Caco-2 (cell line): ENCODE data around the gene C22orf23. TPM values are rescaled to one million over a fixed set of nuclear protein-coding genes. Genes with fewer than 3 reads are reported as not detected.

Experiments used
- BruUV-seq: library from RNA; stranded (reverse); fragments of 400-500 nt; replicated peaks from 2 replicates; lab custom pipeline; 2021; lab: Mats Ljungman, UMichigan
- CTCF ChIA-PET: fragments of 300-600 bp; sonication (Branson Sonifier 250); formaldehyde crosslinking; loops from one replicate; lab custom pipeline; 2022; ENCODE audit warnings: antibody characterized with exemption; lab: Charles Lee
- POLR2A ChIA-PET: fragments of 300-600 bp; sonication (Branson Sonifier 250); formaldehyde crosslinking; loops from one replicate; lab custom pipeline; 2022; ENCODE audit warnings: antibody characterized with exemption; lab: Charles Lee
- DNase-seq, 2 experiments: peaks; one replicate each; pipeline versions ENCODE4 v3.0.0 to v3.0.0-alpha.2; 2020 to 2022
- H3K27me3 ChIP-seq: replicated peaks from 2 replicates; pipeline ENCODE4 v1.6.0; 2011; ENCODE audit warnings: low read length; ENCODE audit not compliant: control insufficient read depth, insufficient read depth
- H3K36me3 ChIP-seq: 2 replicates; pipeline ENCODE4 v1.5.1; 2011; ENCODE audit warnings: low read length; ENCODE audit not compliant: control insufficient read depth, insufficient read depth
- H3K4me1 ChIP-seq: fragments of 250-450 bp; sonication (Bioruptor Pico); 2 replicates; pipeline ENCODE4 v1.5.1; 2020; ENCODE audit warnings: mild to moderate bottlenecking
- H3K4me3 ChIP-seq: 2 replicates; pipeline ENCODE4 v1.5.1; 2011; ENCODE audit warnings: low read depth, mild to moderate bottlenecking, control low read depth, low read length
- H3K9me3 ChIP-seq: fragments of 250-450 bp; sonication (Bioruptor Pico); 2 replicates; pipeline ENCODE4 v1.5.1; 2020; ENCODE audit warnings: mild to moderate bottlenecking, moderate library complexity
- H3K27ac Mint-ChIP-seq: one replicate; pipeline ENCODE4 v1.8.0; 2022; ENCODE audit warnings: mixed read lengths; ENCODE audit not compliant: unreplicated experiment
- H3K27me3 Mint-ChIP-seq: one replicate; pipeline ENCODE4 v1.8.0; 2022; ENCODE audit warnings: mixed read lengths; ENCODE audit not compliant: insufficient read depth, unreplicated experiment
- H3K36me3 Mint-ChIP-seq: one replicate; pipeline ENCODE4 v1.8.0; 2022; ENCODE audit warnings: mild to moderate bottlenecking, mixed read lengths; ENCODE audit not compliant: insufficient read depth, unreplicated experiment
- H3K4me1 Mint-ChIP-seq: one replicate; pipeline ENCODE4 v1.8.0; 2022; ENCODE audit warnings: low read depth, mixed read lengths; ENCODE audit not compliant: unreplicated experiment
- H3K4me3 Mint-ChIP-seq: one replicate; pipeline ENCODE4 v1.8.0; 2022; ENCODE audit warnings: mild to moderate bottlenecking, moderate library complexity, mixed read lengths; ENCODE audit not compliant: unreplicated experiment
- H3K9me3 Mint-ChIP-seq: one replicate; pipeline ENCODE4 v1.8.0; 2022; ENCODE audit warnings: mixed read lengths; ENCODE audit not compliant: unreplicated experiment
- intact Hi-C: fragments of 100-400 bp; cut with micrococcal nuclease; formaldehyde crosslinking; loops from one replicate; pipeline ENCODE4 v1.10.0; 2022; ENCODE audit not compliant: unreplicated experiment
- total RNA-seq: library from RNA; stranded (reverse); gene quantifications from 2 replicates; pipeline ENCODE4 v1.2.3, GENCODE V29; 2022
- TF ChIP-seq, protein P1 (sequence below), 2 experiments: fragments of 200-600 bp in 1 of 2; IDR thresholded peaks; 1 replicate in 1 of 2; 2 replicates in 1 of 2; pipeline versions ENCODE4 v1.5.1 to v1.8.0; 2011 to 2022; ENCODE audit warnings: antibody characterized with exemption in 1 of 2, control low read depth in 1 of 2, inconsistent platforms in 1 of 2, low read depth in 1 of 2, low read length in 1 of 2, mild to moderate bottlenecking in 1 of 2, moderate library complexity in 1 of 2; ENCODE audit not compliant: insufficient read depth in 1 of 2, severe bottlenecking in 1 of 2, unreplicated experiment in 1 of 2

Gene C22orf23
- total RNA-seq, 1 experiment from 2014 or later: not detected

DNA sequence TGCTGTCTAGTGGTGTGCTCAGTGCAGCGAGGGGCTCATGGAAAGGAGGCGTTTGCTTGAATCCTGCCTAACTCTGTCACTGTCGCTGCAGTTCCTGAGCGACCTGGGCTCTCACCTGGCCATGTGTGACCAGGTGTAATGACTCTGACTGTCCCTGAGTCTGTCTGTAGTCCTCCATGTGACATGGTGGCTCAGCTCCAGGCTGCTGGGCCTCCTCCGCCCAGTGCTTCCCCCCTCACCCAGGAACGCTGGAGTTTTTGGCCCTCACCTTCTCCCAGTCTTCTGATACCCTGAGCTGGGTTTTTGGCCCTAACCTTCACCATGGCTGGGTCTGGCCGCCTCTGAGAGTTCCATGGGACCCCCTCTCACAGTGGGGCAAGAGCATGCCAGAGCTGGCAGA is 27.0 kb downstream of the C22orf23 start:
- POLR2A ChIA-PET: no interaction called here
- H3K9me3 Mint-ChIP-seq: no peaks in the 10 kb centered on the region

DNA sequence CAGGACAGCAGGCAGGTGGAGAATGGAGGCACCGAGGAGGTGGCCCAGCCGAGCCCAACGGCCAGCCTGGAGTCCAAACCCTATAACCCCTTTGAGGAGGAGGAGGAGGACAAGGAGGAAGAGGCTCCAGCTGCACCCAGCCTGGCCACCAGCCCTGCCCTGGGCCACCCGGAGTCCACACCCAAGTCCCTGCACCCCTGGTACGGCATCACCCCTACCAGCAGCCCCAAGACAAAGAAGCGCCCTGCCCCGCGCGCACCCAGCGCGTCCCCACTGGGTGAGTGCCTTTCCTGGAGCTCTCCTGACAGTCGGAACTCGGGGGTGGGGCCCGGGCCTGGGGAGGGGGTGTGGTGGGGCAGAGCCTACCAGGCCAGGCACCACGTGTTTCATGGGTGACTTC is 27.6 kb downstream of the C22orf23 start:
- intact Hi-C loops: no loop called here
- H3K27me3 ChIP-seq: no peaks in the 10 kb centered on the region
- no peak overlapping the region for H3K4me3 ChIP-seq
- no peaks in the 10 kb centered on the region for H3K27me3 Mint-ChIP-seq
- no peaks in the 10 kb centered on the region for H3K4me1 Mint-ChIP-seq
- no TSS peak for BruUV-seq
- no peak overlapping the region for H3K27ac Mint-ChIP-seq
- TF ChIP-seq, protein P1, sequence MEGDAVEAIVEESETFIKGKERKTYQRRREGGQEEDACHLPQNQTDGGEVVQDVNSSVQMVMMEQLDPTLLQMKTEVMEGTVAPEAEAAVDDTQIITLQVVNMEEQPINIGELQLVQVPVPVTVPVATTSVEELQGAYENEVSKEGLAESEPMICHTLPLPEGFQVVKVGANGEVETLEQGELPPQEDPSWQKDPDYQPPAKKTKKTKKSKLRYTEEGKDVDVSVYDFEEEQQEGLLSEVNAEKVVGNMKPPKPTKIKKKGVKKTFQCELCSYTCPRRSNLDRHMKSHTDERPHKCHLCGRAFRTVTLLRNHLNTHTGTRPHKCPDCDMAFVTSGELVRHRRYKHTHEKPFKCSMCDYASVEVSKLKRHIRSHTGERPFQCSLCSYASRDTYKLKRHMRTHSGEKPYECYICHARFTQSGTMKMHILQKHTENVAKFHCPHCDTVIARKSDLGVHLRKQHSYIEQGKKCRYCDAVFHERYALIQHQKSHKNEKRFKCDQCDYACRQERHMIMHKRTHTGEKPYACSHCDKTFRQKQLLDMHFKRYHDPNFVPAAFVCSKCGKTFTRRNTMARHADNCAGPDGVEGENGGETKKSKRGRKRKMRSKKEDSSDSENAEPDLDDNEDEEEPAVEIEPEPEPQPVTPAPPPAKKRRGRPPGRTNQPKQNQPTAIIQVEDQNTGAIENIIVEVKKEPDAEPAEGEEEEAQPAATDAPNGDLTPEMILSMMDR (IDR thresholded peaks at IDR 0.05; ENCODE audit: insufficient read depth in 1 of 2, low read depth in 1 of 2, low read length in 1 of 2, severe bottlenecking in 1 of 2, unreplicated experiment in 1 of 2): no peak
- no peaks in the 10 kb centered on the region for H3K9me3 ChIP-seq
- H3K9me3 Mint-ChIP-seq: no peaks in the 10 kb centered on the region
- peaks cover 33% of the 10 kb centered on the region for H3K36me3 Mint-ChIP-seq
- H3K4me3 Mint-ChIP-seq: no peak overlapping the region
- no peak for DNase-seq
- no peaks in the 10 kb centered on the region for H3K4me1 ChIP-seq
- POLR2A ChIA-PET: interaction anchor here (0.6 kb wide), 1 partner anchor 28 kb away, joined by 4 read pairs; the partner anchor contains the start of gene POLR2F
- no peaks in the 10 kb centered on the region; the same call in 1 of the 2 replicates for H3K36me3 ChIP-seq
- CTCF ChIA-PET: interaction anchor here (0.6 kb wide), 1 partner anchor 29 kb away, joined by 3 read pairs; no protein-coding TSS in a partner anchor

More for the DNA sequence above, 27.0 kb downstream of the C22orf23 start:
- no peaks in the 10 kb centered on the region for H3K9me3 ChIP-seq
- TF ChIP-seq, protein P1 (IDR thresholded peaks at IDR 0.05; ENCODE audit: insufficient read depth in 1 of 2, low read depth in 1 of 2, low read length in 1 of 2, severe bottlenecking in 1 of 2, unreplicated experiment in 1 of 2): no peak
- Mint-ChIP-seq H3K36me3 (peaks cover 32% of the 10 kb centered on the region), H3K27me3 (no peaks in the 10 kb centered on the region), H3K4me1 (no peaks in the 10 kb centered on the region), H3K4me3 (no peak overlapping the region), H3K27ac (no peak overlapping the region)
- no peaks in the 10 kb centered on the region; the same call in 1 of the 2 replicates for H3K36me3 ChIP-seq
- no peaks in the 10 kb centered on the region for H3K27me3 ChIP-seq
- no peak for DNase-seq
- BruUV-seq: no TSS peak
- CTCF ChIA-PET: interaction anchor here (0.6 kb wide), 1 partner anchor 29 kb away, joined by 3 read pairs; no protein-coding TSS in a partner anchor
- intact Hi-C loops: no loop called here
- H3K4me3 ChIP-seq: no peak overlapping the region
- no peaks in the 10 kb centered on the region for H3K4me1 ChIP-seq

DNA sequence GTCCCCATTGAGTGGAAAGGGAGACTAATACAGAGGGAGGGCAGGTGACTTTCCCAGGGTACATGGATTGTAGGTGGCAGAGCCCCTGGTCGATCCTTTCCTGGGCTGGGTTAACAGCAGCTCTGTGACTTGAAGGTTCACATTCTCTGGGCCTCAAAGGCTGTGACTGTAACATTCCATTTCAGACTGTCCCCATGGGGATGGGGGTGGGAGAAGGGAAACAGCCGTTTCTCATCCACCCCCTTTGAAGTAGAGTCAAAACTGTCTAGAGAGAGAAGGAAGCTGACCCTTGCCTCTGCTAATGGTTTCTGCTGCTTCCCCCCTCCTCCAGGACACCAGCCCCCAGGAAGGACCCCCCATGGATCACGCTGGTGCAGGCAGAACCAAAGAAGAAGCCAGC is 28.1 kb downstream of the C22orf23 start:
- BruUV-seq: no TSS peak
- no peaks in the 10 kb centered on the region for H3K9me3 ChIP-seq
- H3K36me3 Mint-ChIP-seq: peaks cover 37% of the 10 kb centered on the region
- no peaks in the 10 kb centered on the region for H3K9me3 Mint-ChIP-seq
- ChIA-PET POLR2A (interaction anchor here (0.6 kb wide), 1 partner anchor 28 kb away, joined by 4 read pairs; the partner anchor contains the start of gene POLR2F), CTCF (no interaction called here)
- no peaks in the 10 kb centered on the region; the same call in 1 of the 2 replicates for H3K36me3 ChIP-seq
- H3K27me3 Mint-ChIP-seq: no peaks in the 10 kb centered on the region
- no peak overlapping the region for H3K27ac Mint-ChIP-seq
- H3K4me3 ChIP-seq: no peak overlapping the region
- TF ChIP-seq, protein P1 (IDR thresholded peaks at IDR 0.05; ENCODE audit: insufficient read depth in 1 of 2, low read depth in 1 of 2, low read length in 1 of 2, severe bottlenecking in 1 of 2, unreplicated experiment in 1 of 2): no peak
- no peaks in the 10 kb centered on the region for H3K4me1 ChIP-seq
- DNase-seq: no peak
- H3K4me3 Mint-ChIP-seq: no peak overlapping the region
- intact Hi-C loops: no loop called here
- no peaks in the 10 kb centered on the region for H3K4me1 Mint-ChIP-seq
- H3K27me3 ChIP-seq: no peaks in the 10 kb centered on the region
